Measurements from ENCODE around the gene PDLIM4. TPM values are rescaled to one million over a fixed set of nuclear protein-coding genes. Genes with fewer than 3 reads are reported as not detected.

PDLIM4 gene
- total RNA-seq, 2 donors from 2014 or later: not detected

DNA sequence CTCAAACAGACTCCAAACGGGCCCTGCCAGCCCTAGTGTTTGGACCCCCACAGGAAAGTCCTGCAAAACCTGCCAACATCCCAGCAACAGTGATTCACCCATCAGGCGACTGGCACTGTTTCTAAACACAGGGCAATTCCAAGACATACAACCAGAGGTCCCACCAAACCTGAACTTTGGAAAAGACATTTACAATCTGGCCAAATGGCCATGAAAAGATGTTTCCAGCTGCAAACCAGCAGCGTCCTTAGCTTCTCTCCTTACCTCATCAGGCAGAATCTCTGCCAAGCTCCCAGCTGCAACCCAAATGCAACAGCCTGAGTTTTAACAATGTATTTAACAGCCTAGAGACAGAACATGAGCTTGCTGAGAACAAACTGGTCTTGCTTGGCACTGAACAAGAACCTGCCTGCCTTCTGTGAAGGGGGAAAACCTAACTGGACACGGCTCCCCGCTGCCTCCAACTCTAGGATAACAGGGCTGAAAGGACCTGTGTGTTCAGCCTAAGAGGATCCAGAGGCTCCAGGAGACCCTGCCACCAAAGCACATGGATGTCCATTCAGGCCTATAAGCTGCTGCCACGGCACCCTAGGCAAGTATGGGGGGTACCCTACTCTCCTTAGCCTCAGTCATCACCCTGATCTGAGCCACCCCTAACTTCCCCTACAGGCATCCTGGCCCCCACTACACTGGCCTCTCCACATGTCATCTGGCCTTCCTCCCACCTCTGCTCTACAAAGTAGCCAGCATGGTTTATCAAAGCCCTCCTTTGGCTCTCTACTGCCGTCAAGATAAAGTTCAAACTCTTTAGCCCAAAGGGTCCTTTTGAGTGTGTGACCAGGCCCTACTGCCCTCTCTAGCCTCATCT is 35.5 kb upstream of the PDLIM4 start:
- Mint-ChIP-seq H3K4me3 (no peak overlapping the region), H3K27ac (no peak overlapping the region), H3K4me1 (peaks cover 6% of the 10 kb centered on the region), H3K36me3 (ENCODE audit: low read depth) (peaks cover 2% of the 10 kb centered on the region), H3K27me3 (peaks cover 14% of the 10 kb centered on the region)
- no peak for ATAC-seq
- H3K9me3 ChIP-seq (ENCODE audit: control insufficient read depth, low read length, poor library complexity, severe bottlenecking): no peaks in the 10 kb centered on the region
- no peak for DNase-seq

DNA sequence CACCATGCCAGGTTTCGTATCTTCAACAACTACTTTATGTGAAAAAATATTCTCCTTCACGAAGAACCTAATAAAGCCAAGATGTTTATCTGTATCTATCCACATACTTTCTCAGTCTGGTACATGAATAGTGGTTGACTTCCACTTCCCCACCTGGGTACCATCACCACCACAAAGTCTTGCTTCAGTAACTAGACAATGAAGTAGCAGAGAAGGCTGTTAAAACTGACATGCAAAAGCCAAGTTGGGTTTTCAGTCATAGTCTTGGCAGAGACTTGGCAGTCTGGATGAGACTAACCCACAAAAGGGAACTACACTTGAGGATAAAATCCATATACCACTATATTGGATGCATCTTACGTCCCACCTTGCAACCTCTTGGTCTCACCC is 34.9 kb upstream of the PDLIM4 start:
- no peak for DNase-seq
- Mint-ChIP-seq H3K27ac (no peak overlapping the region), H3K4me3 (no peak overlapping the region), H3K4me1 (peaks cover 6% of the 10 kb centered on the region), H3K36me3 (ENCODE audit: low read depth) (peaks cover 2% of the 10 kb centered on the region), H3K27me3 (peaks cover 15% of the 10 kb centered on the region)
- ATAC-seq: peak; percentile 37
- no peaks in the 10 kb centered on the region for H3K9me3 ChIP-seq (ENCODE audit: control insufficient read depth, low read length, poor library complexity, severe bottlenecking)

GRCh38 chr5:132223861-132224260 is 33.6 kb upstream of the PDLIM4 start:
- no peaks in the 10 kb centered on the region for H3K9me3 ChIP-seq (ENCODE audit: control insufficient read depth, low read length, poor library complexity, severe bottlenecking)
- Mint-ChIP-seq H3K27ac (no peak overlapping the region), H3K27me3 (peaks cover 18% of the 10 kb centered on the region), H3K36me3 (ENCODE audit: low read depth) (peaks cover 2% of the 10 kb centered on the region), H3K4me1 (peaks cover 6% of the 10 kb centered on the region), H3K4me3 (no peak overlapping the region)
- ATAC-seq: no peak
- no peak for DNase-seq

- no peak for DNase-seq
- ATAC-seq: no peak
- no peaks in the 10 kb centered on the region for H3K9me3 ChIP-seq (ENCODE audit: control insufficient read depth, low read length, poor library complexity, severe bottlenecking)
- H3K27me3 Mint-ChIP-seq: peaks cover 26% of the 10 kb centered on the region
- H3K4me1 Mint-ChIP-seq: peaks cover 10% of the 10 kb centered on the region
- no peak overlapping the region for H3K27ac Mint-ChIP-seq
- H3K4me3 Mint-ChIP-seq: no peak overlapping the region
- peaks cover 2% of the 10 kb centered on the region for H3K36me3 Mint-ChIP-seq (ENCODE audit: low read depth)
These were observed 32.8 kb upstream of the PDLIM4 start for GRCh38 chr5:132224716-132225115.

GRCh38 chr5:132225165-132226032 is 32.1 kb upstream of the PDLIM4 start:
- no peak for DNase-seq

DNA sequence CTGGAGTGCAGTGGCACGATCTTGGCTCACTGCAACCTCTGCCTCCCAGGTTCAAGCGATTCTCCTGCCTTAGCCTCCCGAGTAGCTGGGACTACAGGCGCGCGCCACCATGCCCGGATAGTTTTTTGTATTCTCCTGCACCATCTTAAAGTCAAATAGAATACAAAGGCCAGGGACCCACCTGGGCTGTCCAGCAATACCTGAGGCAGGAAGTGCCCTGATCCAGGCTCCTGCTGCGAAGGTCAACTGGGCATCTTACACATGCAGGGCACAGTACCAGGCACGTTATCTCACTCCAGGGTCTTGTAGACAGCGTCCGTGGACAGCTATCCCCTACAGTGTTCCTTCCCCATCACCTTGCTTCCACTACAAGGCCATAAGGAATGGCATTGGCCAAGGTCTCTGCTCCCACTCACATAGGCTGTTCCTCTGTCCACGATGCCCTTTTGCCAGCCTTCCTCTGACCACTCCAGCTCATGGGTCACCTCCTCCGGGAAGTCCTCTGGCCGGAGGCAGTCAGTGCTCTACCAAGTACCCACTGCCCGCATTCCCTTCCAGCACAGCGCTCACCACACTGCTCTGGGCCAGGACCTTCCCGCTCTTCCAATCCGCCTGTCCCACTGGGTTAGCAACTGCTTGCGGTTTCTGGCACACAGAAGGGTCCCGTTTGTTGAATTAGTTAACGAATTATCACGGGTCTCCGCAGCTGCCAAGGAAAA is 30.8 kb upstream of the PDLIM4 start:
- ATAC-seq (no peak), DNase-seq (no peak)
- Mint-ChIP-seq H3K4me3 (peak overlapping the region; percentile 75), H3K27ac (no peak overlapping the region), H3K36me3 (ENCODE audit: low read depth) (peaks cover 2% of the 10 kb centered on the region), H3K4me1 (peaks cover 19% of the 10 kb centered on the region), H3K27me3 (peaks cover 37% of the 10 kb centered on the region)
- no peaks in the 10 kb centered on the region for H3K9me3 ChIP-seq (ENCODE audit: control insufficient read depth, low read length, poor library complexity, severe bottlenecking)

More at GRCh38 chr5:132225165-132226032, 32.1 kb upstream of the PDLIM4 start:
- H3K4me3 Mint-ChIP-seq: peak overlapping the region; percentile 70
- no peaks in the 10 kb centered on the region for H3K9me3 ChIP-seq (ENCODE audit: control insufficient read depth, low read length, poor library complexity, severe bottlenecking)
- H3K36me3 Mint-ChIP-seq (ENCODE audit: low read depth): peaks cover 2% of the 10 kb centered on the region
- no peak overlapping the region for H3K27ac Mint-ChIP-seq
- H3K4me1 Mint-ChIP-seq: peaks cover 10% of the 10 kb centered on the region
- H3K27me3 Mint-ChIP-seq: peaks cover 31% of the 10 kb centered on the region
- no peak for ATAC-seq

- Mint-ChIP-seq H3K4me3 (peak overlapping the region; percentile 75), H3K36me3 (ENCODE audit: low read depth) (peaks cover 2% of the 10 kb centered on the region), H3K27me3 (peaks cover 37% of the 10 kb centered on the region), H3K4me1 (peaks cover 21% of the 10 kb centered on the region), H3K27ac (no peak overlapping the region)
- ATAC-seq: no peak
- H3K9me3 ChIP-seq (ENCODE audit: control insufficient read depth, low read length, poor library complexity, severe bottlenecking): no peaks in the 10 kb centered on the region
- DNase-seq: no peak
These were observed 30.3 kb upstream of the PDLIM4 start for GRCh38 chr5:132227235-132227484.

GRCh38 chr5:132227485-132228240 is 29.8 kb upstream of the PDLIM4 start, which contains the start of gene P4HA2:
Gene P4HA2, minus strand, starts transcription at chr5:132227853. Its CDS starts 9,227 bp downstream, at chr5:132218626.
- Mint-ChIP-seq H3K36me3 (ENCODE audit: low read depth) (peaks cover 2% of the 10 kb centered on the region), H3K27ac (no peak within 1 kb of the TSS), H3K27me3 (peaks cover 37% of the 10 kb centered on the region), H3K4me1 (peaks cover 21% of the 10 kb centered on the region), H3K4me3 (peak within 1 kb of the TSS; percentile 75)
- DNase-seq (peak in 1 of 3 donors; percentile 15), ATAC-seq (peak; percentile 66)
- no peaks in the 10 kb centered on the region for H3K9me3 ChIP-seq (ENCODE audit: control insufficient read depth, low read length, poor library complexity, severe bottlenecking)

GRCh38 chr5:132228241-132229035 is 29.1 kb upstream of the PDLIM4 start:
- ATAC-seq (no peak), DNase-seq (no peak)
- H3K27ac Mint-ChIP-seq: no peak overlapping the region
- H3K4me3 Mint-ChIP-seq: peak overlapping the region; percentile 75
- H3K27me3 Mint-ChIP-seq: peaks cover 37% of the 10 kb centered on the region
- H3K4me1 Mint-ChIP-seq: peaks cover 21% of the 10 kb centered on the region
- H3K9me3 ChIP-seq (ENCODE audit: control insufficient read depth, low read length, poor library complexity, severe bottlenecking): no peaks in the 10 kb centered on the region
- peaks cover 1% of the 10 kb centered on the region for H3K36me3 Mint-ChIP-seq (ENCODE audit: low read depth)

DNA sequence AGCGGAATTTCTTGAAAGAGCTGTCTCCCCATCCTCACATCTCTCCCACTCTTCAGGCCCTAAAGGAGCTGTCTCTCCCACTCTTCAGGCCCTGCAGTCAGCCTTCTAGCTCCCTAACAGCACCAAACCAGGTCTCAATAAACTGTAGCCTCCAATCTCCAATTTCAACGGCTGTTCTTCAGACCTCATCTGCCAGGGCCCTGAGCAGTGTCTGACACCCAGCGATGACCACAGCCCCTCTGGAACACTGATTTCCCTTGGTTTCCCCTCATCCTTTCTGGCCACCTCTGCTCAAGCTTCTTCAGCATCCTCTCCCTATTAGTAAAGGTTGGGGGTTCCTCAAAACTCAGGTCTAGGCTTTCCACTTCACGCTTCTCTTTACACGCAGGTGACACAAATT is 28.3 kb upstream of the PDLIM4 start:
- H3K27me3 Mint-ChIP-seq: peaks cover 37% of the 10 kb centered on the region
- H3K27ac Mint-ChIP-seq: no peak overlapping the region
- no peaks in the 10 kb centered on the region for H3K36me3 Mint-ChIP-seq (ENCODE audit: low read depth)
- ATAC-seq (no peak), DNase-seq (no peak)
- peak overlapping the region; percentile 75 for H3K4me3 Mint-ChIP-seq
- peaks cover 21% of the 10 kb centered on the region for H3K4me1 Mint-ChIP-seq
- no peaks in the 10 kb centered on the region for H3K9me3 ChIP-seq (ENCODE audit: control insufficient read depth, low read length, poor library complexity, severe bottlenecking)

DNA sequence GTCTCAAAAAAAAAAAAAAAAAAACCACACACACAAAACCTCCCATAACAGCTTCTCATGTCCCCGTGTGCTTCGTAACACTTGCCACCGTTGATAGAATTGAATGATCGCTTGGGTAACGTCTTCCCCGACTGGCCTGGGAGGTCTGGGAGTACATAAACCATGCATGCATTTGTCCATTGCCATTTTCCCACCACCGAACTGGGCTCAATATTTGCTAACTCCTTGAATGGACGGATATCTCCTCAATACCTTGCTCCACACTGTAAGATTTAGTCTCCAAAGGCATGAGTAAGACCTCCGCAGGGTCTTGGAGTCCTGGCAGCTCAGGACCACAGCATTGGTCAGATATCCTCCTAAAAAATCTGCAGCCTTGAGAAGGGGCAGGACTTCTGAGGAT is 26.6 kb upstream of the PDLIM4 start:
- Mint-ChIP-seq H3K4me1 (peaks cover 17% of the 10 kb centered on the region), H3K36me3 (ENCODE audit: low read depth) (no peaks in the 10 kb centered on the region), H3K27ac (no peak overlapping the region), H3K4me3 (no peak overlapping the region), H3K27me3 (peaks cover 30% of the 10 kb centered on the region)
- no peak for ATAC-seq
- no peaks in the 10 kb centered on the region for H3K9me3 ChIP-seq (ENCODE audit: control insufficient read depth, low read length, poor library complexity, severe bottlenecking)
- no peak for DNase-seq

GRCh38 chr5:132232465-132232864 is 25.0 kb upstream of the PDLIM4 start:
- DNase-seq (no peak), ATAC-seq (no peak)
- peaks cover 22% of the 10 kb centered on the region for H3K27me3 Mint-ChIP-seq
- no peaks in the 10 kb centered on the region for H3K9me3 ChIP-seq (ENCODE audit: control insufficient read depth, low read length, poor library complexity, severe bottlenecking)
- H3K36me3 Mint-ChIP-seq (ENCODE audit: low read depth): no peaks in the 10 kb centered on the region
- no peak overlapping the region for H3K27ac Mint-ChIP-seq
- H3K4me3 Mint-ChIP-seq: no peak overlapping the region
- peaks cover 17% of the 10 kb centered on the region for H3K4me1 Mint-ChIP-seq

Measured in T-helper 17 cell (primary cell).